GM12864 (cell line): ENCODE measurements around the gene LRRC8C.

Source experiments
- DNase-seq: peaks from one replicate; pipeline ENCODE4 v3.0.0-alpha.2; 2011; ENCODE audit warnings: low read depth
- H3K4me3 ChIP-seq: 2 replicates; pipeline ENCODE4 v1.5.1; 2011; ENCODE audit warnings: mild to moderate bottlenecking, low read depth, low read length, control low read depth
- TF ChIP-seq, protein P1 (sequence below): IDR thresholded peaks from 2 replicates; pipeline ENCODE4 v1.5.1; 2011; ENCODE audit warnings: low read depth, mild to moderate bottlenecking, moderate library complexity, low read length, control low read depth, inconsistent platforms; ENCODE audit errors: missing control alignments

Gene LRRC8C

DNA sequence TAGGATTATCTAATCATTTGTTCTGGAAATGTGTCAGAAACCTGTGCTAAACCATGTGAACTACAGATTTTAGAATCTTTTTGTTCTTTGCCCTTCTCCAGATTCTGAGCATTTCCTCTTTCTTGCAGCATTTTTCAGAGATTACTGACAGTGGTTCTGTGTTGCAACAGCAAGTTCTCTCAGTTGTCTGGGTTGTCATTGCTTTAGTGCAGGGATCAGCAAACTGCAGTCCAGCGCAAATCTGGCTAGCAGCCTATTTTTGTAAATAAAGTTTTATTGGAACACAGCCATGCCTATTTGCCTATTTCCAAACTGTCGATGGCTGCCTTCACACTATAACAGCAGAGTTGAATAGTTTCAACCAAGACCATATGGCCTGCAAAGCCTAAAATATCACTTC is 121.6 kb downstream of the LRRC8C start:
- TF ChIP-seq, protein P1, sequence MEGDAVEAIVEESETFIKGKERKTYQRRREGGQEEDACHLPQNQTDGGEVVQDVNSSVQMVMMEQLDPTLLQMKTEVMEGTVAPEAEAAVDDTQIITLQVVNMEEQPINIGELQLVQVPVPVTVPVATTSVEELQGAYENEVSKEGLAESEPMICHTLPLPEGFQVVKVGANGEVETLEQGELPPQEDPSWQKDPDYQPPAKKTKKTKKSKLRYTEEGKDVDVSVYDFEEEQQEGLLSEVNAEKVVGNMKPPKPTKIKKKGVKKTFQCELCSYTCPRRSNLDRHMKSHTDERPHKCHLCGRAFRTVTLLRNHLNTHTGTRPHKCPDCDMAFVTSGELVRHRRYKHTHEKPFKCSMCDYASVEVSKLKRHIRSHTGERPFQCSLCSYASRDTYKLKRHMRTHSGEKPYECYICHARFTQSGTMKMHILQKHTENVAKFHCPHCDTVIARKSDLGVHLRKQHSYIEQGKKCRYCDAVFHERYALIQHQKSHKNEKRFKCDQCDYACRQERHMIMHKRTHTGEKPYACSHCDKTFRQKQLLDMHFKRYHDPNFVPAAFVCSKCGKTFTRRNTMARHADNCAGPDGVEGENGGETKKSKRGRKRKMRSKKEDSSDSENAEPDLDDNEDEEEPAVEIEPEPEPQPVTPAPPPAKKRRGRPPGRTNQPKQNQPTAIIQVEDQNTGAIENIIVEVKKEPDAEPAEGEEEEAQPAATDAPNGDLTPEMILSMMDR = no peak
- DNase-seq = no peak

DNA sequence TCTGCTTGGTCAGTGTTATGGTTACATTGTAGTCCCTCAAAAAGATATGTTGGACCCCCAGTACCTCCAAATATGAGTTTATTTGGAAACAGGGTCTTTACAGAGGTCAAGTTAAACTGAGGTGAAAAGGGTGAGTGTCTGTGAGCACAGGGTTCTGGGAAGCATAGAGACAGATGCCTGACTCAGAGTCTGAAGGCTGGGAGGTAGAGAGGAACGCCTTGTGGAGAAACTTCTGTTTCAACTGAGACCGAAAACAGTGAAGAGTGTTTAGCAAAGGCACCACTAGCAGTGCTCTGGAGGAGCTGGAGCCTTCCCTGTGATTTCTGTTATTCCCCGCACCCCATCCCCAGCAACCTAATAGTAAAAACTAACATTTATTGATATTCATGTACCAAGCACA is 122.7 kb downstream of the LRRC8C start:
- TF ChIP-seq, protein P1 = no peak
- DNase-seq = no peak
- H3K4me3 ChIP-seq = no peak overlapping the region

More for the DNA sequence above, 121.6 kb downstream of the LRRC8C start:
- no peak overlapping the region for H3K4me3 ChIP-seq

- TF ChIP-seq, protein P1 = no peak
- DNase-seq = peak; percentile 27
- H3K4me3 ChIP-seq = no peak overlapping the region
These were observed 124.6 kb downstream of the LRRC8C start for GRCh38 chr1:89757532-89757931.

DNA sequence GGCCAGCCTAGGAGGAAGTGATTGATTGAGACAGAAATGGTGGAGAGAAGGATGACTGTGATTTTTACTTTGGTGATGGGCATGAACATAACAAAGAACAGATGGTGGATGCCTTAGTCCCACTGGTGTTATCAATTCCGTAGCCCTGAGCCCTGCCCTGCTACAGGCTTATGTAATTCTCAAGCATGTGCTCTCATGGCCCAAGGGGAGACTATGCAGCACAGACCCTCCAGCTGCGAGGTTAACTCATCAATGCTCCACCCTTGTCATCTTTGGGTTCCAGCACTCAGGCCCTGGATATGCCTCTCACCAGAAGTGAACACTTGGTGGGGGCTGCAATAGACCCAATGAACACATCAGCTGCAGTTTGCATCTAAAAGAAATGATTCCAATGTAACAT is 125.2 kb downstream of the LRRC8C start:
- DNase-seq = no peak
- TF ChIP-seq, protein P1 = no peak
- H3K4me3 ChIP-seq = no peak overlapping the region

GRCh38 chr1:89759036-89759435 is 126.1 kb downstream of the LRRC8C start:
- DNase-seq = no peak
- TF ChIP-seq, protein P1 = no peak
- no peak overlapping the region for H3K4me3 ChIP-seq

GRCh38 chr1:89760496-89760895 is 127.6 kb downstream of the LRRC8C start:
- no peak overlapping the region for H3K4me3 ChIP-seq
- DNase-seq = no peak
- TF ChIP-seq, protein P1 = no peak

DNA sequence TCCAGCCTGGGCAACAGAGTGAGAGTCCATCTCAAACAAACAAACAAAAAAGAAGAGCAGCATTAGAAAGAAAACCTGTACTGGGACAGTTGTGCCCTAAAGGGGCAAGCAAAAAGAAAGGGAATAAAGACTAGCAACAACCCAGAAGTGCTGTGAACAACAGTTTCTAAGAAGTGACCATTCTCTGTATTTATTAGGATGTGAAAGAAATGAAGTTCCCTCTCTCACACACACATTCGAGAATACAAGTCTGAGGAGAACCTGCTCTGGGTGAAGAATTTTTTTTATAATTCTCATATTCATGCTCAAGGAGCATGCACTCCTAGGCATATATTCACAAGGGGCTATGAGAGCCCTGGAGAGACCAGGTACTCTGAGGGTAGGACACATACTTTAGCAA is 128.4 kb downstream of the LRRC8C start:
- no peak for DNase-seq
- TF ChIP-seq, protein P1 = no peak

More for the DNA sequence above, 128.4 kb downstream of the LRRC8C start:
- no peak overlapping the region for H3K4me3 ChIP-seq
